H9 (cell line): ENCODE measurements around the gene CELF4. TPM values are rescaled to one million over a fixed set of nuclear protein-coding genes. Genes with fewer than 3 reads are reported as not detected.

Source experiments
- DNase-seq: peaks from one replicate; pipeline ENCODE4 v3.0.0-alpha.2; 2017
- H2AFZ ChIP-seq: one replicate; pipeline ENCODE4 v1.6.1; 2013; ENCODE audit warnings: mild to moderate bottlenecking, low read length, control low read depth, moderate library complexity
- H2AK5ac ChIP-seq: 2 replicates; pipeline ENCODE4 v1.6.1; 2013; ENCODE audit warnings: low read length, control low read depth, mixed read lengths; ENCODE audit not compliant: insufficient read length
- H2BK120ac ChIP-seq: one replicate; pipeline ENCODE4 v1.6.1; 2013; ENCODE audit warnings: low read depth, mild to moderate bottlenecking, low read length, control low read depth, inconsistent platforms; ENCODE audit not compliant: poor library complexity, severe bottlenecking
- H2BK12ac ChIP-seq: 2 replicates; pipeline ENCODE4 v1.6.1; 2013; ENCODE audit warnings: low read length, control low read depth, mixed read lengths, low read depth; ENCODE audit not compliant: insufficient read length
- H2BK15ac ChIP-seq: 2 replicates; pipeline ENCODE4 v1.6.1; 2013; ENCODE audit warnings: low read depth, low read length, control low read depth
- H2BK20ac ChIP-seq: one replicate; pipeline ENCODE4 v1.6.1; 2013; ENCODE audit warnings: low read depth, mild to moderate bottlenecking, low read length, control low read depth, inconsistent platforms; ENCODE audit not compliant: poor library complexity, severe bottlenecking
- H2BK5ac ChIP-seq: 2 replicates; pipeline ENCODE4 v1.6.1; 2013; ENCODE audit warnings: low read length, control low read depth, mixed read lengths; ENCODE audit not compliant: insufficient read length
- H3K14ac ChIP-seq: 2 replicates; pipeline ENCODE4 v1.6.1; 2013; ENCODE audit warnings: low read length, control low read depth; ENCODE audit not compliant: insufficient read depth
- H3K18ac ChIP-seq: 2 replicates; pipeline ENCODE4 v1.6.1; 2013; ENCODE audit warnings: low read depth, mild to moderate bottlenecking, mixed read lengths, low read length, control low read depth; ENCODE audit not compliant: insufficient read length
- H3K23ac ChIP-seq: 2 replicates; pipeline ENCODE4 v1.6.1; 2013; ENCODE audit warnings: low read length, control low read depth, mixed read lengths, low read depth; ENCODE audit not compliant: insufficient read length
- H3K23me2 ChIP-seq: 2 replicates; pipeline ENCODE4 v1.6.1; 2013; ENCODE audit warnings: low read depth, mild to moderate bottlenecking, mixed read lengths, low read length, control low read depth; ENCODE audit not compliant: insufficient read length, poor library complexity, severe bottlenecking
- H3K27ac ChIP-seq: 2 replicates; pipeline ENCODE4 v1.5.1; 2013; ENCODE audit warnings: low read length, control low read depth, mixed read lengths, low read depth; ENCODE audit not compliant: insufficient read length
- H3K27me3 ChIP-seq: 2 replicates; pipeline ENCODE4 v1.6.1; 2013; ENCODE audit warnings: low read length, control low read depth, inconsistent platforms; ENCODE audit not compliant: insufficient read depth
- H3K4ac ChIP-seq: 2 replicates; pipeline ENCODE4 v1.6.1; 2013; ENCODE audit warnings: low read depth, mild to moderate bottlenecking, control low read depth, inconsistent platforms, low read length, moderate library complexity
- H3K4me1 ChIP-seq: 2 replicates; pipeline ENCODE4 v1.6.1; 2013; ENCODE audit warnings: low read length, control low read depth, inconsistent platforms; ENCODE audit not compliant: insufficient read depth
- H3K4me2 ChIP-seq: 2 replicates; pipeline ENCODE4 v1.6.1; 2013; ENCODE audit warnings: low read length, control low read depth, mixed read lengths; ENCODE audit not compliant: insufficient read length, insufficient read depth
- H3K56ac ChIP-seq: 2 replicates; pipeline ENCODE4 v1.6.1; 2013; ENCODE audit warnings: low read depth, mild to moderate bottlenecking, mixed read lengths, low read length, control low read depth; ENCODE audit not compliant: insufficient read length
- H3K79me1 ChIP-seq: 2 replicates; pipeline ENCODE4 v1.6.1; 2013; ENCODE audit warnings: low read depth, mild to moderate bottlenecking, moderate library complexity, low read length, control low read depth, inconsistent platforms; ENCODE audit not compliant: insufficient read depth, poor library complexity, severe bottlenecking
- H3K79me2 ChIP-seq: 2 replicates; pipeline ENCODE4 v1.6.1; 2013; ENCODE audit warnings: low read length, control low read depth, inconsistent platforms; ENCODE audit not compliant: insufficient read depth
- H3K9ac ChIP-seq: 2 replicates; pipeline ENCODE4 v1.6.1; 2013; ENCODE audit warnings: low read length, control low read depth, mixed read lengths; ENCODE audit not compliant: insufficient read length; ENCODE audit errors: extremely low read depth
- H3K9me3 ChIP-seq: one replicate; pipeline ENCODE4 v1.6.1; 2013; ENCODE audit warnings: low read depth, low read length, inconsistent platforms; ENCODE audit not compliant: control insufficient read depth
- H3T11ph ChIP-seq: one replicate; pipeline ENCODE4 v1.6.1; 2013; ENCODE audit warnings: mild to moderate bottlenecking, low read length, control low read depth, inconsistent platforms
- H4K20me1 ChIP-seq: one replicate; pipeline ENCODE4 v1.6.1; 2013; ENCODE audit not compliant: control insufficient read depth, insufficient read length, insufficient read depth
- H4K5ac ChIP-seq: 2 replicates; pipeline ENCODE4 v1.6.1; 2013; ENCODE audit warnings: low read depth, mild to moderate bottlenecking, mixed read lengths, low read length, control low read depth; ENCODE audit not compliant: insufficient read length
- H4K8ac ChIP-seq: replicated peaks from 2 replicates; pipeline ENCODE4 v1.6.1; 2013; ENCODE audit warnings: low read length, control low read depth, mixed read lengths, low read depth; ENCODE audit not compliant: insufficient read length
- H4K91ac ChIP-seq: 2 replicates; pipeline ENCODE4 v1.6.1; 2013; ENCODE audit warnings: low read depth, mild to moderate bottlenecking, moderate library complexity, mixed read lengths, low read length, control low read depth; ENCODE audit not compliant: insufficient read length
- H3K27ac Mint-ChIP-seq, 3 experiments: 2 replicates in 2 of 3; 3 replicates in 1 of 3; pipeline ENCODE4 v1.8.0; 2020 to 2021; ENCODE audit warnings: mixed read lengths in 3 of 3, mild to moderate bottlenecking in 1 of 3, moderate library complexity in 1 of 3
- H3K27me3 Mint-ChIP-seq: 2 replicates; pipeline ENCODE4 v1.8.0; 2021; ENCODE audit warnings: low read depth, mild to moderate bottlenecking, moderate library complexity, mixed read lengths
- H3K36me3 Mint-ChIP-seq, 3 experiments: 2 replicates in 2 of 3; 3 replicates in 1 of 3; pipeline ENCODE4 v1.8.0; 2020 to 2021; ENCODE audit warnings: low read depth in 3 of 3, mixed read lengths in 3 of 3; ENCODE audit not compliant: insufficient read depth in 1 of 3
- H3K4me1 Mint-ChIP-seq, 2 experiments: 2 replicates each; pipeline ENCODE4 v1.8.0; 2020; ENCODE audit warnings: mixed read lengths in 2 of 2
- H3K4me3 Mint-ChIP-seq, 2 experiments: 2 replicates in 1 of 2; 3 replicates in 1 of 2; pipeline ENCODE4 v1.8.0; 2020 to 2021; ENCODE audit warnings: mild to moderate bottlenecking in 2 of 2, mixed read lengths in 2 of 2, moderate library complexity in 1 of 2
- H3K9me3 Mint-ChIP-seq, 2 experiments: 2 replicates in 1 of 2; 3 replicates in 1 of 2; pipeline ENCODE4 v1.8.0; 2020; ENCODE audit warnings: mild to moderate bottlenecking in 2 of 2, mixed read lengths in 2 of 2, moderate library complexity in 1 of 2
- CTCF ChIP-seq: fragments of 200-600 bp; sonication (generic); conservative IDR thresholded peaks from 3 replicates; pipeline ENCODE4 v1.8.0; 2021; ENCODE audit warnings: antibody characterized with exemption, mild to moderate bottlenecking
- WGBS: extraction: QIAGEN DNeasy Blood & Tissue Kit; methylation state at CpG from one replicate; pipeline ENCODE4 v1.1.7; 2013; ENCODE audit warnings: missing lambda C conversion rate, low lambda C conversion rate, mixed read lengths; ENCODE audit not compliant: insufficient read length; ENCODE audit errors: extremely low coverage; 5-methylcytosine and 5-hydroxymethylcytosine counted together
- total RNA-seq: library from RNA; stranded (reverse); gene quantifications from 2 replicates; pipeline ENCODE4 v1.2.1, GENCODE V29; 2021

Gene CELF4
- total RNA-seq, 1 experiment from 2014 or later: 1.1 TPM

GRCh38 chr18:37441821-37442220 is 123.8 kb downstream of the CELF4 start:
- no peaks in the 10 kb centered on the region for H3K4me1 ChIP-seq
- H3K9me3 ChIP-seq: no peaks in the 10 kb centered on the region
- H2BK120ac ChIP-seq: no peak overlapping the region
- H3K9ac ChIP-seq: no peak overlapping the region
- H4K20me1 ChIP-seq: no peaks in the 10 kb centered on the region
- no peaks in the 10 kb centered on the region for H3K27me3 ChIP-seq
- Mint-ChIP-seq H3K27ac (no peak overlapping the region), H3K27me3 (peaks cover 14% of the 10 kb centered on the region), H3K36me3 (no peaks in the 10 kb centered on the region), H3K4me3 (no peak overlapping the region), H3K4me1 (peaks cover 20 to 31% of the 10 kb centered on the region in 2 experiments), H3K9me3 (no peaks in the 10 kb centered on the region; a peak in 1 of 5 replicates)
- H3K14ac ChIP-seq: no peak overlapping the region
- no peak overlapping the region for H4K5ac ChIP-seq
- no peak overlapping the region for H4K8ac ChIP-seq
- no peak overlapping the region for H2BK15ac ChIP-seq
- H3K4ac ChIP-seq: no peak overlapping the region
- H4K91ac ChIP-seq: no peak overlapping the region
- H3K4me2 ChIP-seq: no peak overlapping the region
- no CpG with 5 or more reads among the region's 11 CpGs for WGBS
- no peak overlapping the region for H2BK12ac ChIP-seq
- H2BK5ac ChIP-seq: no peak overlapping the region
- no peak overlapping the region for H3K18ac ChIP-seq
- no peak for TF ChIP-seq CTCF
- H3K79me1 ChIP-seq: no peaks in the 10 kb centered on the region
- no peak overlapping the region for H3K27ac ChIP-seq
- no peaks in the 10 kb centered on the region for H3K79me2 ChIP-seq
- H3K23me2 ChIP-seq: no peaks in the 10 kb centered on the region
- no peak for DNase-seq
- no peak overlapping the region for H2AK5ac ChIP-seq
- no peak overlapping the region for H3K56ac ChIP-seq
- no peak overlapping the region for H2BK20ac ChIP-seq
- no peak overlapping the region for H3T11ph ChIP-seq
- H3K23ac ChIP-seq: no peak overlapping the region
- H2AFZ ChIP-seq: no peak overlapping the region
